Measurements from ENCODE around the gene OSCAR.
A peak's percentile ranks its signal among the peaks of the same experiment; 100 is the strongest.
"Not testable (repeated sequence)": the region's sequence is repeated elsewhere in the genome, so short reads cannot be mapped to it uniquely, and the experiment has no call there.

DNA sequence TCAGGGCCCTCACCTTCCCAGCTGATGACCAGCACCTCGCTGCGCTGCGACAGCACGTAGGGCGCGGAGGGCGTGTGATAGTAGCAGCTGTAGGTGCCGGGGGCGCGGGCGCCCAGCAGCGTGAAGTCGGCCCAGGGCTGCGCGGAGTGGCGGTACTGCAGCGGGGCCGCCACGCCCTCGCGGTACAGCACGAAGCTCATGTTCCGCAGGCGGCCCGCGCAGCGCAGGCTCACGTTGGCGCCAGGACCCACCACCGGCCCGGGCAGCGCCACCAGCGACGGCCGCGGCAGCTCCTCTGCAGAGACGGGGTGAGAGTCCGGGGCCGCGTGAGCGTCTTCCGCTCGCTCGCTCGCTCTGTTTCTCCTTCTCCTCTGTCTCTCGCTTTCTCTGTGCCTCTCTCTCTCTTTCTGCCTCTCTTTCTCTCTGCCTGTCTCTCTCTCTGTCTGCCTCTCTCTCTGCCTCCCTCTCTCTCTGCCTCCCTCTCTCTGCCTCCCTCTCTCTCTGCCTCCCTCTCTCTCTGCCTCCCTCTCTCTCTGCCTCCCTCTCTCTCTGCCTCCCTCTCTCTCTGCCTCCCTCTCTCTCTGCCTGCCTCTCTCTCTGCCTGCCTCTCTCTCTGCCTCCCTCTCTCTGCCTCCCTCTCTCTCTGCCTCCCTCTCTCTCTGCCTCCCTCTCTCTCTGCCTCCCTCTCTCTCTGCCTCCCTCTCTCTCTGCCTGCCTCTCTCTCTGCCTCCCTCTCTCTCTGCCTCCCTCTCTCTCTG, 4.6 kb downstream of the OSCAR start:
- TF ChIP-seq POLR2A (IDR thresholded peaks at IDR 0.05) = peak in 1 of 3 donors; percentile 12
- not testable (repeated sequence) for TF ChIP-seq CTCF (IDR thresholded peaks at IDR 0.05)
